ENCODE data around the gene AADACL4.

GRCh38 chr1:12601700-12602658 lies 41.9 kb upstream of the AADACL4 start:
- no peak for TF ChIP-seq CTCF (IDR thresholded peaks at IDR 0.05)
- no peak for TF ChIP-seq POLR2AphosphoS5 (IDR thresholded peaks at IDR 0.05)
